Keratinocyte (primary cell): ENCODE results near the gene CSHL1. TPM values are rescaled to one million over a fixed set of nuclear protein-coding genes. Genes with fewer than 3 reads are reported as not detected.

ENCODE experiments used
- DNase-seq: peaks from one replicate; pipeline ENCODE4 v3.0.0-alpha.2; 2011; ENCODE audit warnings: low read depth, missing footprints, low spot score
- FAIRE-seq: peaks from 2 replicates; lab custom pipeline; 2011; peaks lifted over from hg19 to GRCh38; lab: Jason Lieb, UNC
- H2AFZ ChIP-seq: 2 replicates; pipeline ENCODE4 v1.6.0; 2012; ENCODE audit warnings: low read length, control low read depth, inconsistent platforms; ENCODE audit not compliant: control insufficient read depth
- H3K27ac ChIP-seq: 2 replicates; pipeline ENCODE4 v1.5.1; 2011; ENCODE audit warnings: low read length; ENCODE audit not compliant: control insufficient read depth, insufficient read depth
- H3K27me3 ChIP-seq: 3 replicates; pipeline ENCODE4 v1.6.0; 2011; ENCODE audit warnings: low read length; ENCODE audit not compliant: control insufficient read depth, insufficient read depth; ENCODE audit errors: extremely low read depth
- H3K36me3 ChIP-seq, 2 experiments: 2 replicates in 1 of 2; 3 replicates in 1 of 2; pipeline ENCODE4 v1.5.1; 2011; ENCODE audit warnings: low read length in 2 of 2, mild to moderate bottlenecking in 1 of 2; ENCODE audit not compliant: control insufficient read depth in 2 of 2, insufficient read depth in 2 of 2; ENCODE audit errors: extremely low read depth in 1 of 2
- H3K4me1 ChIP-seq: 3 replicates; pipeline ENCODE4 v1.5.1; 2011; ENCODE audit warnings: low read length; ENCODE audit not compliant: control insufficient read depth, insufficient read depth; ENCODE audit errors: extremely low read depth
- H3K4me2 ChIP-seq: 3 replicates; pipeline ENCODE4 v1.6.0; 2011; ENCODE audit warnings: low read depth, low read length; ENCODE audit not compliant: control insufficient read depth, insufficient read depth; ENCODE audit errors: extremely low read depth
- H3K4me3 ChIP-seq, 3 experiments: fragments of 200-600 bp in 1 of 3; sonication (generic) in 1 of 3; 2 replicates in 2 of 3; 3 replicates in 1 of 3; pipeline ENCODE4 v1.5.1; 2011 to 2016; ENCODE audit warnings: low read length in 3 of 3, mild to moderate bottlenecking in 3 of 3, control low read depth in 2 of 3, inconsistent platforms in 1 of 3, low read depth in 1 of 3, mixed read lengths in 1 of 3, mixed run types in 1 of 3, moderate library complexity in 1 of 3; ENCODE audit not compliant: control insufficient read depth in 2 of 3, insufficient read depth in 2 of 3; ENCODE audit errors: extremely low read depth in 1 of 3
- H3K79me2 ChIP-seq: 2 replicates; pipeline ENCODE4 v1.6.0; 2012; ENCODE audit warnings: low read length; ENCODE audit not compliant: control insufficient read depth, insufficient read depth
- H3K9ac ChIP-seq: 3 replicates; pipeline ENCODE4 v1.6.0; 2011; ENCODE audit warnings: low read length; ENCODE audit not compliant: control insufficient read depth, insufficient read depth; ENCODE audit errors: extremely low read depth
- H3K9me1 ChIP-seq: 3 replicates; pipeline ENCODE4 v1.6.0; 2011; ENCODE audit warnings: low read length; ENCODE audit not compliant: control insufficient read depth, insufficient read depth; ENCODE audit errors: extremely low read depth
- H3K9me3 ChIP-seq: 2 replicates; pipeline ENCODE4 v1.5.1; 2012; ENCODE audit warnings: low read depth, low read length; ENCODE audit not compliant: control insufficient read depth
- H4K20me1 ChIP-seq: 3 replicates; pipeline ENCODE4 v1.6.0; 2011; ENCODE audit warnings: low read length; ENCODE audit not compliant: control insufficient read depth, insufficient read depth; ENCODE audit errors: extremely low read depth
- CTCF ChIP-seq, 3 experiments: IDR thresholded peaks in 1 of 3; conservative IDR thresholded peaks in 1 of 3; optimal IDR thresholded peaks in 1 of 3; 2 replicates in 2 of 3; 3 replicates in 1 of 3; pipeline versions ENCODE3 to v1.5.1; 2011; ENCODE audit warnings: low read length in 3 of 3, mild to moderate bottlenecking in 3 of 3, moderate library complexity in 2 of 3, control low read depth in 1 of 3, inconsistent platforms in 1 of 3; ENCODE audit not compliant: insufficient read depth in 2 of 3; ENCODE audit errors: extremely low read depth in 1 of 3
- EZH2 ChIP-seq: IDR thresholded peaks from one replicate; pipeline ENCODE4 v1.6.1; 2012; ENCODE audit warnings: inconsistent platforms, mild to moderate bottlenecking, low read length, moderate library complexity
- dilution Hi-C: fragments of 300-500 bp; cut with MboI; formaldehyde crosslinking; loops from one replicate; pipeline ENCODE4 v1.7.0; 2020; ENCODE audit warnings: low sequenced_read_pairs; ENCODE audit not compliant: extremely low pct_ligation_motif_present
- polyA plus RNA-seq, 5 experiments: library from polyadenylated mRNA; depleted of rRNA in 3 of 5; stranded (reverse) in 3 of 5; stranded (forward) in 1 of 5; unstranded in 1 of 5; fragments of >200 nt; gene quantifications; 1 replicate in 1 of 5; 2 replicates in 3 of 5; 3 replicates in 1 of 5; pipeline versions ENCODE4 v1.2.1 to v1.2.3, GENCODE V29; 2011 to 2012; ENCODE audit warnings: missing spikeins in 2 of 5, low read depth in 1 of 5, low replicate concordance in 1 of 5

CSHL1 gene
- polyA plus RNA-seq, 1 donor (not counting 4 experiments of a cell fraction or from before 2014, with no cell fraction given), result not detected

- FAIRE-seq, result no peak
- no peaks in the 10 kb centered on the region for H3K9me1 ChIP-seq
- H3K27me3 ChIP-seq, result peaks cover 10% of the 10 kb centered on the region
- dilution Hi-C loops, result no loop called here
- DNase-seq, result no peak
- no peak overlapping the region for H3K27ac ChIP-seq
- H3K9ac ChIP-seq, result no peak overlapping the region
- TF ChIP-seq CTCF (optimal IDR thresholded peaks at IDR 0.05 in 1 of 3, IDR thresholded peaks at IDR 0.05 in 1 of 3, conservative IDR thresholded peaks at IDR 0.05 in 1 of 3; ENCODE audit: extremely low read depth in 1 of 3, insufficient read depth in 2 of 3, low read length in 3 of 3) (no peak), EZH2 (no peak)
- no peak overlapping the region for H2AFZ ChIP-seq
- H3K36me3 ChIP-seq, result no peaks in the 10 kb centered on the region
- no peaks in the 10 kb centered on the region for H3K9me3 ChIP-seq
- no peaks in the 10 kb centered on the region for H4K20me1 ChIP-seq
- H3K79me2 ChIP-seq, result no peaks in the 10 kb centered on the region
- H3K4me2 ChIP-seq, result no peak overlapping the region
- H3K4me3 ChIP-seq, result no peak overlapping the region
- H3K4me1 ChIP-seq, result peaks cover 2% of the 10 kb centered on the region
Measured at GRCh38 chr17:63960006-63960405, 48.9 kb upstream of the CSHL1 start.

- TF ChIP-seq EZH2 (no peak), CTCF (optimal IDR thresholded peaks at IDR 0.05 in 1 of 3, IDR thresholded peaks at IDR 0.05 in 1 of 3, conservative IDR thresholded peaks at IDR 0.05 in 1 of 3; ENCODE audit: extremely low read depth in 1 of 3, insufficient read depth in 2 of 3, low read length in 3 of 3) (no peak)
Measured at GRCh38 chr17:63956296-63956920, 45.4 kb upstream of the CSHL1 start.

More at GRCh38 chr17:63956296-63956920, 45.4 kb upstream of the CSHL1 start:
- DNase-seq, result no peak
- Histone ChIP-seq H3K79me2 (no peaks in the 10 kb centered on the region), H4K20me1 (no peaks in the 10 kb centered on the region), H3K9me1 (no peaks in the 10 kb centered on the region), H3K9ac (no peak overlapping the region), H3K27ac (no peak overlapping the region), H2AFZ (no peak overlapping the region), H3K9me3 (no peaks in the 10 kb centered on the region), H3K4me2 (no peak overlapping the region), H3K4me1 (peaks cover 2% of the 10 kb centered on the region), H3K36me3 (no peaks in the 10 kb centered on the region), H3K27me3 (peaks cover 34% of the 10 kb centered on the region), H3K4me3 (no peak overlapping the region)
- no peak for FAIRE-seq
- dilution Hi-C loops, result no loop called here
